Sigmoid colon (tissue), 4 donors: ENCODE data around the gene TP53BP2.
A peak's percentile ranks its signal among the peaks of the same experiment; 100 is the strongest.
"Not testable (repeated sequence)": the region's sequence is repeated elsewhere in the genome, so short reads cannot be mapped to it uniquely, and the experiment has no call there.

Experiments used
- CTCF ChIP-seq, 4 experiments: fragments of 450-650 bp in 3 of 4; fragments of 200-600 bp in 1 of 4; IDR thresholded peaks; one replicate each; pipeline ENCODE4 v1.5.1; 2016 to 2019; ENCODE audit warnings: antibody characterized with exemption in 4 of 4, mild to moderate bottlenecking in 3 of 4, moderate library complexity in 2 of 4
- EP300 ChIP-seq, 4 donors: sonication (generic); formaldehyde crosslinking; IDR thresholded peaks; one replicate each; pipeline ENCODE4 v1.6.1; 2017; ENCODE audit warnings: antibody characterized with exemption in 4 of 4
- POLR2AphosphoS5 ChIP-seq, 4 donors: sonication (generic); formaldehyde crosslinking; IDR thresholded peaks; one replicate each; pipeline ENCODE4 v1.6.1; 2017; ENCODE audit warnings: antibody characterized with exemption in 4 of 4

GRCh38 chr1:223841977-223842623 lies 3.6 kb downstream of the TP53BP2 start:
- not testable (repeated sequence) for TF ChIP-seq POLR2AphosphoS5, EP300 (IDR thresholded peaks at IDR 0.05)
- TF ChIP-seq CTCF (IDR thresholded peaks at IDR 0.05): peak in 1 of 4 experiments; percentile 6
